Activated T-helper 1 cell treated with anti-CD3 and anti-CD28 coated beads, Interleukin-12 subunit alpha, Interleukin-12 subunit beta, Interleukin-2, Interleukin-4 antibody, amounts not matched to agents 30 ng/mL and 10 ng/mL and 1 ng/mL, durations not matched to agents 14 hours and 24 hours and 36 hours (primary cell): ENCODE data around the gene SNTG2. TPM values are rescaled to one million over a fixed set of nuclear protein-coding genes. Genes with fewer than 3 reads are reported as not detected.

Experiments
- DNase-seq: peaks from one replicate; pipeline ENCODE4 v3.0.0; 2021; ENCODE audit warnings: low spot score
- H3K27ac Mint-ChIP-seq: one replicate; pipeline ENCODE4 v1.8.0; 2021; ENCODE audit warnings: mild to moderate bottlenecking, mixed read lengths
- H3K27me3 Mint-ChIP-seq: one replicate; pipeline ENCODE4 v1.8.0; 2022; ENCODE audit warnings: mild to moderate bottlenecking, moderate library complexity, mixed read lengths; ENCODE audit not compliant: insufficient read depth
- H3K36me3 Mint-ChIP-seq: one replicate; pipeline ENCODE4 v1.8.0; 2021; ENCODE audit warnings: low read depth, mixed read lengths
- H3K4me1 Mint-ChIP-seq: one replicate; pipeline ENCODE4 v1.8.0; 2021; ENCODE audit warnings: low read depth, mixed read lengths
- H3K4me3 Mint-ChIP-seq: one replicate; pipeline ENCODE4 v1.8.0; 2021; ENCODE audit warnings: mild to moderate bottlenecking, moderate library complexity, mixed read lengths
- H3K9me3 Mint-ChIP-seq: one replicate; pipeline ENCODE4 v1.8.0; 2021; ENCODE audit warnings: mixed read lengths
- intact Hi-C: fragments of 100-400 bp; cut with micrococcal nuclease; formaldehyde crosslinking; loops from one replicate; pipeline ENCODE4 v1.15.1; 2024
- total RNA-seq: library from RNA; stranded (reverse); gene quantifications from 2 replicates; pipeline ENCODE4 v1.2.3, GENCODE V29; 2022

Gene SNTG2
- total RNA-seq, 1 donor from 2014 or later = not detected

GRCh38 chr2:1032030-1032429 lies 81.4 kb downstream of the SNTG2 start:
- Mint-ChIP-seq H3K27ac (no peak overlapping the region), H3K36me3 (no peaks in the 10 kb centered on the region), H3K4me1 (no peaks in the 10 kb centered on the region), H3K9me3 (no peaks in the 10 kb centered on the region), H3K27me3 (peaks cover 3% of the 10 kb centered on the region), H3K4me3 (no peak overlapping the region)
- no peak for DNase-seq
- intact Hi-C loops = no loop called here

- no peaks in the 10 kb centered on the region for H3K9me3 Mint-ChIP-seq
- H3K27ac Mint-ChIP-seq = no peak overlapping the region
- H3K4me3 Mint-ChIP-seq = no peak overlapping the region
- intact Hi-C loops = no loop called here
- no peaks in the 10 kb centered on the region for H3K36me3 Mint-ChIP-seq
- peaks cover 3% of the 10 kb centered on the region for H3K27me3 Mint-ChIP-seq
- no peaks in the 10 kb centered on the region for H3K4me1 Mint-ChIP-seq
- DNase-seq = no peak
Measured at GRCh38 chr2:1033069-1033468, 82.4 kb downstream of the SNTG2 start.

- Mint-ChIP-seq H3K9me3 (no peaks in the 10 kb centered on the region), H3K27ac (no peak overlapping the region), H3K4me1 (no peaks in the 10 kb centered on the region), H3K27me3 (peaks cover 3% of the 10 kb centered on the region), H3K4me3 (no peak overlapping the region), H3K36me3 (no peaks in the 10 kb centered on the region)
- intact Hi-C loops = no loop called here
- no peak for DNase-seq
Measured at GRCh38 chr2:1037066-1037465, 86.4 kb downstream of the SNTG2 start.

GRCh38 chr2:1039549-1039948 lies 88.9 kb downstream of the SNTG2 start:
- H3K27ac Mint-ChIP-seq = no peak overlapping the region
- H3K4me3 Mint-ChIP-seq = no peak overlapping the region
- H3K4me1 Mint-ChIP-seq = no peaks in the 10 kb centered on the region
- H3K9me3 Mint-ChIP-seq = peaks cover 7% of the 10 kb centered on the region
- no peaks in the 10 kb centered on the region for H3K36me3 Mint-ChIP-seq
- H3K27me3 Mint-ChIP-seq = peaks cover 5% of the 10 kb centered on the region
- no peak for DNase-seq
- intact Hi-C loops = no loop called here

- H3K27ac Mint-ChIP-seq = no peak overlapping the region
- H3K4me3 Mint-ChIP-seq = no peak overlapping the region
- H3K27me3 Mint-ChIP-seq = peaks cover 5% of the 10 kb centered on the region
- H3K36me3 Mint-ChIP-seq = no peaks in the 10 kb centered on the region
- intact Hi-C loops = no loop called here
- H3K9me3 Mint-ChIP-seq = peaks cover 7% of the 10 kb centered on the region
- DNase-seq = no peak
- no peaks in the 10 kb centered on the region for H3K4me1 Mint-ChIP-seq
Measured at GRCh38 chr2:1041012-1041805, 90.6 kb downstream of the SNTG2 start.

- intact Hi-C loops = no loop called here
- H3K27ac Mint-ChIP-seq = no peak overlapping the region
- no peaks in the 10 kb centered on the region for H3K4me1 Mint-ChIP-seq
- peaks cover 7% of the 10 kb centered on the region for H3K27me3 Mint-ChIP-seq
- H3K9me3 Mint-ChIP-seq = peaks cover 7% of the 10 kb centered on the region
- H3K4me3 Mint-ChIP-seq = no peak overlapping the region
- no peak for DNase-seq
- H3K36me3 Mint-ChIP-seq = no peaks in the 10 kb centered on the region
Measured at GRCh38 chr2:1045109-1045508, 94.5 kb downstream of the SNTG2 start.

GRCh38 chr2:1046067-1046466 lies 95.4 kb downstream of the SNTG2 start:
- intact Hi-C loops = no loop called here
- no peaks in the 10 kb centered on the region for H3K36me3 Mint-ChIP-seq

GRCh38 chr2:1047485-1047884 lies 96.8 kb downstream of the SNTG2 start:
- no peaks in the 10 kb centered on the region for H3K4me1 Mint-ChIP-seq
- intact Hi-C loops = no loop called here
- H3K27me3 Mint-ChIP-seq = peaks cover 6% of the 10 kb centered on the region
- H3K36me3 Mint-ChIP-seq = no peaks in the 10 kb centered on the region
- DNase-seq = no peak
- no peak overlapping the region for H3K4me3 Mint-ChIP-seq
- no peak overlapping the region for H3K27ac Mint-ChIP-seq
- peaks cover 7% of the 10 kb centered on the region for H3K9me3 Mint-ChIP-seq

More at GRCh38 chr2:1046067-1046466, 95.4 kb downstream of the SNTG2 start:
- no peak overlapping the region for H3K27ac Mint-ChIP-seq
- H3K9me3 Mint-ChIP-seq = peaks cover 7% of the 10 kb centered on the region
- no peaks in the 10 kb centered on the region for H3K4me1 Mint-ChIP-seq
- H3K4me3 Mint-ChIP-seq = no peak overlapping the region
- H3K27me3 Mint-ChIP-seq = peaks cover 7% of the 10 kb centered on the region
- no peak for DNase-seq

- no peak overlapping the region for H3K27ac Mint-ChIP-seq
- no peaks in the 10 kb centered on the region for H3K36me3 Mint-ChIP-seq
- DNase-seq = no peak
- H3K9me3 Mint-ChIP-seq = no peaks in the 10 kb centered on the region
- no peak overlapping the region for H3K4me3 Mint-ChIP-seq
- peaks cover 4% of the 10 kb centered on the region for H3K27me3 Mint-ChIP-seq
- H3K4me1 Mint-ChIP-seq = no peaks in the 10 kb centered on the region
- intact Hi-C loops = no loop called here
Measured at GRCh38 chr2:1049691-1050090, 99.0 kb downstream of the SNTG2 start.

GRCh38 chr2:1051075-1051474 lies 100.4 kb downstream of the SNTG2 start:
- H3K27ac Mint-ChIP-seq = no peak overlapping the region
- intact Hi-C loops = no loop called here
- H3K36me3 Mint-ChIP-seq = no peaks in the 10 kb centered on the region
- no peaks in the 10 kb centered on the region for H3K9me3 Mint-ChIP-seq
- H3K27me3 Mint-ChIP-seq = peaks cover 4% of the 10 kb centered on the region
- DNase-seq = no peak
- no peak overlapping the region for H3K4me3 Mint-ChIP-seq
- no peaks in the 10 kb centered on the region for H3K4me1 Mint-ChIP-seq

GRCh38 chr2:1052771-1053191 lies 102.1 kb downstream of the SNTG2 start:
- Mint-ChIP-seq H3K9me3 (no peaks in the 10 kb centered on the region), H3K4me3 (no peak overlapping the region), H3K4me1 (no peaks in the 10 kb centered on the region), H3K27ac (no peak overlapping the region), H3K27me3 (peaks cover 3% of the 10 kb centered on the region), H3K36me3 (no peaks in the 10 kb centered on the region)
- DNase-seq = no peak
- intact Hi-C loops = no loop called here

GRCh38 chr2:1053786-1054185 lies 103.1 kb downstream of the SNTG2 start:
- Mint-ChIP-seq H3K4me3 (no peak overlapping the region), H3K9me3 (no peaks in the 10 kb centered on the region), H3K36me3 (no peaks in the 10 kb centered on the region), H3K27ac (no peak overlapping the region), H3K4me1 (no peaks in the 10 kb centered on the region), H3K27me3 (peaks cover 3% of the 10 kb centered on the region)
- DNase-seq = no peak
- intact Hi-C loops = no loop called here

- intact Hi-C loops = no loop called here
- Mint-ChIP-seq H3K4me3 (no peak overlapping the region), H3K4me1 (no peaks in the 10 kb centered on the region), H3K27ac (no peak overlapping the region), H3K9me3 (no peaks in the 10 kb centered on the region), H3K27me3 (peaks cover 3% of the 10 kb centered on the region), H3K36me3 (no peaks in the 10 kb centered on the region)
- DNase-seq = no peak
Measured at GRCh38 chr2:1054399-1054798, 103.8 kb downstream of the SNTG2 start.
